GM18526 (cell line): Measurements from ENCODE around the gene FOXG1.

Experiments
- POLR2A ChIP-seq: IDR thresholded peaks from 3 replicates; pipeline ENCODE4 v1.6.1; 2011; ENCODE audit not compliant: insufficient read length; ENCODE audit errors: extremely low read depth

The FOXG1 gene

GRCh38 chr14:28758253-28758884, 8.2 kb upstream of the FOXG1 start:
- TF ChIP-seq POLR2A = no peak

DNA sequence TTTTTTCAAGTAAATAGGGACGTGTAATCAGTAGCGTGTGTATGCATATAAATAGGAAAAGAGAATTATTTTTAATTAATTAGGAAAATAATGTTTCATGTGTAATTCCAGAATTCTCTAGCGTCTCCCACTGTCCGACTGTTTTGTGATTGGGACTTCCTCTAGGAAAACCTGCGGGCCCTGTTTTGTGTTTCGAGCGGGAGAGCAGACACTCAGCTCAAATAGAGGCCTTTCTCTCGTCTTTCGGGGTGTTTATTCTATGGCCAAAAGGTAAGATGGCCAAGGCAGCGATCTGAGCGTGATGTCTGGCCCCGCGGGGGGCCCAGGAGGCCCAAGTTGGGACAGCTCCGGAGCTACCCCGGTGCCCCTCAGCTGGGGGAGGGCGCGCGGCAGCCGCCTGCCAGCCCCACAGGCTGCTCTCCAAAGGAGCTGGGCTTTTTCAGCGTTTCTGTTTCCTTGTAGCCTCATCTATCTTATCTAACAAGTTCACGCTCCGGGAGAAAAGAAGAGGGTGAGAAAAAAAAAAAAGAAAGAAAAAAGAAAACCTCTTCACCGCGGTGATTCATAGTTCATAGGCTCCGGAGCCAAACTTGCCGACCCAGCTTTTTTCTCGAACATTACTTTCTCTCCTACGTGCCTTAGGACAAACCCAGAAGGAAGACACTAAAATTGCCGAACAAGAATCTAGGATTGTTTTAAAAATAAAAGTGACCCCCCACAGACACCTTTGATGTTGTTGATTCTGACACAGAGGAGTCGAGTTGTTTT, 7.5 kb upstream of the FOXG1 start:
- TF ChIP-seq POLR2A = no peak

- TF ChIP-seq POLR2A = no peak
These were observed 6.8 kb upstream of the FOXG1 start for GRCh38 chr14:28759653-28760313.

- no peak for TF ChIP-seq POLR2A
These were observed 6.1 kb upstream of the FOXG1 start for GRCh38 chr14:28760431-28760996.

DNA sequence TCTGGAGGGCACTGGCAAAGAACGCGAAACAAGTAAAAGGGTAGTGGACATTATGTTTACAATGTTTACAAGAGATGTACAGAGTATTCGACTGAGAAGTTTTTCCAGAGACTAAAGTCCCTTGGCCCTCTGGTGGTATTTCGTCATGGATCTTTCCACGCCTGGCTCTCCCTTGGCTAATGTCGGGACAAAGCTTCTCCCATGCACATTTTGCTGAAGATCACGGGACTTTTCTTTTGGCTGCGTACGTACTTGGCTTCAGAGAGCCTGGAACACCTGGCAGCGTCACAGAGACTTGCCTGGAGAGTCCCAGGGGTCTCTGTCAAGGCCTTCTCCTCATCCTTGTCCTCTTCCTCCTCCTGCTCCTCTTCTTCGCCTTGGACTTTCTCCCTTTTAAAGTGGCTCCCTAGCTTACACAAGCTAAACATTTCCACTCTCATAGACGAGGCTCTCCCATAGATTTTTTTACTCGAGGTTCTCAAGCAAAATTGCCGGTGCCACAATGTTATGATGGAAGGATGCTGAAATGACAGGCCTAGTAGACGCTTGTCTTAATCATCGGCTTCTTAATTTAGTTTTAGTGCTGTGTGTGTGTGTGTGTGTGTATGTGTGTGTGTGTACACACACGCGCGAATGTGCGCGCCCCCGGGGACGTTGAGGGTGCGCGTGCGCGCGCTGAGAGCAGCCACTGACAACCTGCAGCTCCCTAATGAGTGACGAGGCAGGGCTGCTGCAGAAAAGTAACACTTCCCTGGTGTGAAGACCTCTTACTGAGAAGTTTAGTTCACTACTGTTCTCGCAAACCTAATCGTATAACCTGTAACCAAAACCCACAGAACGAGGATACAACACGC, 4.9 kb upstream of the FOXG1 start:
- TF ChIP-seq POLR2A = no peak

GRCh38 chr14:28762303-28762954, 4.2 kb upstream of the FOXG1 start:
- TF ChIP-seq POLR2A = no peak

- TF ChIP-seq POLR2A = no peak
These were observed 3.6 kb upstream of the FOXG1 start for GRCh38 chr14:28762955-28763326.

DNA sequence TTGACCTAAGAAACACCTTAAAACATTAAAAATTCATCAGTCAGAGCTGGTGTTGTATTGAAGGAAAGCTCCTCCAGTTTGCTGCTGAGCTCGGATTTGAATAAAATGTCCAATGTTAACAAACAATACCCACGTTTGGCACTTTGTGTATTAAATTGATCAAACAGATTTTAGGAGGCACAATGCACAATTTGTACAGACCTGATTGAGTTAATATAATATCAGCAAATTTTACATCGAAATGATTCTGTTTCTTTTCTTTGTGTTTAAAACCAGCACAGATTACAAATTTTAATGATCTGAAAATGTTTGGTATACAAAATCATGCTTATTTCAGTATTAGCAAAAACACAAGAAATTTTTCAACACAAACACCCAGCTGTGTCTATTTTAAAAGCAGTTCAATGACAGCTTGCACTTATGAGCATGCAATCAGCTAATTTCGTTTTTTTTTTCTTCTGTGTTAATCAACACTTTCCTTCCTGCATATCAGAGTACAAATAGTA, 2.8 kb upstream of the FOXG1 start:
- no peak for TF ChIP-seq POLR2A

DNA sequence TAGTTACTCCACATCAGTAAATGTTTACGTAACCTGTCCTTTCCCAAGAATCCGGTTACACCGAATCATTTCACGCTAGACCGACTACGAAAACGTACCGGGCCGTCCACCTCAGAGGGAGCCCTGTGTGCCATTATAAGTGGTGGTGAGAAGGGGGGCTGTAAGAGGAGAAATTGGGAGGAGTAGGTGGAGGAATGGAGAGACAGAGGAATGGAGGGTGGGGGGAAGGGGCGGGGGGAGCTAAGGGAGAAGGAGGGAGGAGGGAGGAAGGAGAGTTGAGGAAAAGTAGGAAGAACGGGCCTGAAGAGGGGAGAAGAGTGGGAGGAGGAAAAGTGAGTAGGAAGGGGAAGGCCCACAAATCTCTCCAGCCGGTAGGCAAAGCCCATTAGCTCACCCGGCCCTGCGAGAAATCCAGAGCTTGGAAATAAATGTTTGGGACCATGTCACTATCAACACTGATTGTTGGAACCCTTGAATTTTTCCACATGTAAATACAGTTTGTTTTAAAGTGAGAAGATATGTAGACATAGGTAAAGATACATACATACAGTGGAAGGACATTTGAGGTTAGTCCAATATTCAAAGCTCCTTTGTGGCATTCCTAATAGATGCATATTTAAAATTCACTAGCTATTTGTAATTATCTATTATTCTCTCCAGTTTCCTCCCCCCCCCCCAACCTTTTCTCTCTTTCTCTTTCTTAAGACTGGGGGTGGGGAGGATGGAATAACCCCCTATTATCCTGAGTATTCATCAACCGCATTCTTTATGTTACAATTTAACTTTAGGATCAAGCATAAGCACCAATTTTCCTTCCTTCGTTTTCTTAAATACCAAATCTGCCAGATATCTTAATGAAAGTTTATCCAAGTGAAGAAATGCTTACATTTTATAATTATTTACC, 2.1 kb upstream of the FOXG1 start:
- no peak for TF ChIP-seq POLR2A

DNA sequence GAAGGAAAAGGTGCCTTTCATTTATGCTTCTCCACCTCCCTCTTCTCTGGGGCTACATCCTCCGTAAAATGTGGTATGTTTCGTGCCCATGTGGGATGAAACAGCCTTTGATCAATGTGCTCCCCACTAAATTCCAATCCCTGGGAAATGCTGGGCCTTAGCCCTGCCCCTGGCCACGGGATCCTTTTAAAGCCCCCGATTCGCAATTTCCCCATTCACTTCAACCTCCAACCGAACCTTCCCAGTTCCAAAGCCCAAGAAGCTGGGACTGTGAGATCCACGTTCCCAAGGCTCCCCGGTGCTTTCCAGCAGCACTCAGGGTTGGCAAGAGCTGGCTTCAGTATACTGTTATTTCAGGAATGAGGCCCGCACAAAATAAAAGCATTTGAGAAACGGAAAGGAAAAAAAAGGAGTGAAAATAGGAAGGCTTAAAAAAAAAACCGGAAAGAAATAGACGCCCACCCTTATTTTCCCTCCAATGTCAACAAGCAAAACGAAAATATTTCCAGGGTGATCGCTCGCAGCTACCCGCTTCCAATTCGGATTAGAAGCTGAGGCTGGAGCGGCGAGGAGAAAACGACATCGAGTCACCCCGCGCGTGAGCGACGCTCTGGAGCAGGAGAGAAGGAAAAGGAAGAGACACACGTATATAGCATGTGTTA, 1.3 kb upstream of the FOXG1 start:
- no peak for TF ChIP-seq POLR2A

GRCh38 chr14:28765831-28766468, 637 bp upstream of the FOXG1 start:
- no peak for TF ChIP-seq POLR2A
